ENCODE results near the gene MARCHF6.
A peak's percentile ranks its signal among the peaks of the same experiment; 100 is the strongest.
"Not testable (repeated sequence)": the region's sequence is repeated elsewhere in the genome, so short reads cannot be mapped to it uniquely, and the experiment has no call there.

MARCHF6 gene

GRCh38 chr5:10351199-10351905, 2.1 kb upstream of the MARCHF6 start:
- no peak for DNase-seq (ENCODE audit: low spot score)

- no peak for DNase-seq (ENCODE audit: low spot score)
These were observed 1.6 kb upstream of the MARCHF6 start for GRCh38 chr5:10351919-10352318.

- DNase-seq (ENCODE audit: low spot score), result no peak
These were observed 860 bp upstream of the MARCHF6 start for GRCh38 chr5:10352430-10353240.

GRCh38 chr5:10354048-10354872, 765 bp downstream of the MARCHF6 start:
- DNase-seq (ENCODE audit: low spot score), result peak; percentile 14

GRCh38 chr5:10355071-10355889, 1.8 kb downstream of the MARCHF6 start:
- DNase-seq (ENCODE audit: low spot score), result peak; percentile 14

DNA sequence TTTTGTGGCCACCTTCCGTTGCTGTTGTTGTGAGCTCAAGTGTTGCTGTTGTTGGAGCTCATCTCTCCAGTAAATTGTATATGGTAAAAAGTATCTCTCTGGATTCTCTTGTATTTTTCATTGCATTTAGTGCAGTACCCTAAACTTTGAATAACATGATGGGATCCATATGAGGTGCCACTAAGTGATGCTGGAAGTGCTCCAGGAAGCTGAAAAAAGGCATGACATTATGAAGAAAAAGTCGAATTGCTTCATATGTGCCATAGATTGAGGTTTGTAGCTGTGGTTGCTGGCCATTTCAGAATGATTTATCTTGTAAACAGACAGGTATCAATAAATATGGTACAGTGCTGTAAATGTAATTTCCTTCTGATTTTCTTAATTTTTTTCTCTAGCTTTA, 5.5 kb downstream of the MARCHF6 start:
- no peak for DNase-seq (ENCODE audit: low spot score)

GRCh38 chr5:10360686-10361085, 7.2 kb downstream of the MARCHF6 start:
- DNase-seq (ENCODE audit: low spot score), result no peak

- DNase-seq (ENCODE audit: low spot score), result no peak
These were observed 10.2 kb downstream of the MARCHF6 start for GRCh38 chr5:10363519-10364185.

GRCh38 chr5:10364186-10364689, 10.7 kb downstream of the MARCHF6 start:
- DNase-seq (ENCODE audit: low spot score), result no peak

- no peak for DNase-seq (ENCODE audit: low spot score)
These were observed 12.3 kb downstream of the MARCHF6 start for GRCh38 chr5:10365782-10366181.

DNA sequence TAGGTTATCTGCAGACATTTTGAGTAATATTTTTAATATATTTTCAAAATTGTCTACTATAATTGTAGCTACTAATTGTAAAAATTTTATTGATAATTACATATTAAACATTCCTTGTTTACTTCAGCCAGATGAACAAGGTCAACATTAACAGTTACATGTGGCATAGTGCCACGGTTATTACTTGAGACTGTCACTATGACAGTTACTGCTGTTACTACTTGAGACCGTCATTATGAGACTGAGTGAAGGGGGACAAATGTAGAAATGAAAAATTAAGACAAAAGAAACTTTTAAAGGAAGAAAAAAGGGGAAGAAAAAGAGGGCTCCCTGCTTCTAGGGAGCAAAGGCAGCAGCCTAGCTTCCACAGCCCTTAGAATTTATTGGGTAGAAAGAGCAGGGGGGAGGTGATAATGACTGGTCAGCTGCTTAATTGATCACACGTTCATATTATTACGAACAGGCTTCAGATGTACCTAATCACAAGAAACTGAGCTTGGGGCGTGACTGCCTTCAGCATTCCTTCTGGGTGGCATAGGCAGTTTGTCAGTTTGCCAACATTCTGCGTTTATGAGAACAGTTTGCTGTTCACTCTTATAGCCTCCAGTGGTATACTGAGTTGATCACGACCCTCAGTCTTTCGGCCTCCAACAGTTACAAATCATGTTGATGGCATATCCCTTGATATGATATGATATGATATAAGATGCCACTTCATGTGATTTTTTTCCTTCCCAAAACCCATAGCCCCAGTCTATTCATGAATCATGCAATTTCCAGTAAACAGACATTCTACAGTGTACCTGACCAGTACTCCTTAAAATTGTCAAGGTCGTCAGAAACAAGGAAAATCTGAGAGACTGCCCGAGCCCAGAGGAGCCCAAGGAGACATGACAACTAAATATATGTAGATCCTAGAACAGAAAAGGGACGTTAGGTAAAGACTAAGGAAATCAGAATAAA, 13.1 kb downstream of the MARCHF6 start:
- DNase-seq (ENCODE audit: low spot score), result no peak

DNA sequence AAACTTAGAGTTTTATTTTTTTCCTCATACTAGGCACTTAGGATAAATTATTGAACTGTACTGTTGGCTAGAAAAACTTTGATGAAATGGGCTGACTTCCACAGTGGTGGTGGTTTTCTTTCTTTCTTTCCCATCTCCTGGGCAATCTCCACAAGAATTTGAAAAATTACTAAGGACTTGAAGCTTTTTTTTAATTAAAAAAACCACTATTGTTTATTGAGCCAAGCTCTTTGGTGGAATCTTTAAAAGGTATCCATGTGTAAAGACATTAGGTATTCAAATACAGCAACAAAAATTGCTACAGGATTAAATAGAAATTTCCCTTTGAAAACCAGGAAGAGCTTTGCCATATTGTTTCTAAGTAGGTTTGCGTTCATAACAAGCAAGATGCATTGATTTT, 14.1 kb downstream of the MARCHF6 start:
- no peak for DNase-seq (ENCODE audit: low spot score)

DNA sequence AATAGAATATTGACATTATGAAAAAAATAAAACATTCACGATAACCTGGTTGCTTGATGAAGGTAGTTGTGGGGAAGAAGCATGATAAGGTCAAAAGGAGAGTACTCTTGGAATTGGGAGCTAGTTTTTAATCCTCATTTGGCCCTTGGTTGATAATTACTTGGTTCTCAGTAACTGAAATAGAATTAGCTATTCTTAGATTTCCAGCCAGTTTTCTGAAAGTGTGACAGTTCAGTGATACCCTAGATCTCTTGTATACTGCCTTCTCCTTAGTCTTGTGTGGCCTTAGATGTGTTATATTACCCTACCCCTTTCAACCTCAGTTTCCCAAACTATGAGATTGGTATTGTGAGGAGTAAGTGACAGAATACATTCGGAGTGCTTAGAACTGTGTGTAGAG, 17.4 kb downstream of the MARCHF6 start:
- no peak for DNase-seq (ENCODE audit: low spot score)

- DNase-seq (ENCODE audit: low spot score), result not testable (repeated sequence)
These were observed 17.9 kb downstream of the MARCHF6 start for GRCh38 chr5:10371369-10371768.

GRCh38 chr5:10372726-10373709, 19.5 kb downstream of the MARCHF6 start:
- no peak for DNase-seq (ENCODE audit: low spot score)

DNA sequence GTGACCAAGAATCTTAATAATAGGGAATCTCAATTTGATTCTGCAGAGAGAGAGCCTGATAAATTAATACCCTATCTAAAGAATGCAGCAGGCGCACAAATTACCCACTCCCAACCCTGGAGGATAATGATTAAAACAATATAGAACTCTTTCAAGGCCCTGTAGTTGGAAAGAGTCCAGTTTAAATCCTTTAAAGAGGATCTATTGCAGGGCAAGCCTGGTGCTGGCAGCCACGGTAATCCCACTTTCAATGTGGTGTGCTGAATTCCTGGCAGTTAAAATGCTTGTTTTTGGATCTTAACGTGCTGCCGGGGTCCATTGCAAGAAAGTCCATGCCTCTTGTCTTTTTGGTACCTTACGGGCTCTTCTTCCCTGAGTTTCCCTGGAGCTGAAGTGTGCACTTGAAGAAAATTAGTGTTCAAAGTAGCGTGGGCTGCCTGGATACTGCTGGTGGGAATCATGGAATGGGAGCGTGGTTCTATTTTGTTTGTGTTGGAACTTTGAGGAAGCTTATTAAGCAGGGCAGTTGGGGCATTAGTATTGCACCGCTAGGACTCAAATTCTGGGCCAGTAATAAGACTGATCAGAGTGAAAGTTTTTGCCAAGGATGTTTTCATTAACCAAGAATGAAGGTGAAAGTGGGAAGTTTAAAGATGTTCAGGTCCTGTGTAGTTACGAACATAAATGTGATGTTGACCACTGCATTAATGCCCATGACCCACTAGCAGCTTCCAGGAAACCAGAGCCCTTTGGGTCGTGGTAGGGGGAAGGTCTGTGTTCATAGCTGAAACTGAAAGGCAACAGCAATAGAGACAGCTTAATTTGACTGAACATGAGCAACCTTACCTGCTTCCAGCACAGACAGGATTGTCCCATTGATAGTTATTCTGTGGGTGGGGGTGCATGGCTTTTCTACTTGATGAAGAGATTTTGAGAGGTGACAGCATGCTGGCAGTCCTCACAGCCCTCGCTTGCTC, 20.8 kb downstream of the MARCHF6 start:
- DNase-seq (ENCODE audit: low spot score), result no peak

DNA sequence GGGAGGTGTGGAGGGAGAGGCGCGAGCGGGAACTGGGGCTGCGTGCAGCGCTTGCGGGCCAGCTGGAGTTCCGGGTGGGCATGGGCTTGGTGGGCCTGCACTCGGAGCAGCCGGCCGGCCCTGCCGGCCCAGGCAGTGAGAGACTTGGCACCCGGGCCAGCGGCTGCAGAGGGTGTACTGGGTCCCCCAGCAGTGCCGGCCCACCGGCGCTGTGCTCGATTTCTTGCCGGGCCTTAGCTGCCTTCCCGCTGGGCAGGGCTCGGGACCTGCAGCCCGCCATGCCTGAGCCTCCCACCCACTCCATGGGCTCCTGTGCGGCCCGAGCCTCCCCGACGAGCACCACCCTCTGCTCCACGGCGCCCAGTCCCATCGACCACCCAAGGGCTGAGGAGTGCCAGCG, 21.7 kb downstream of the MARCHF6 start:
- not testable (repeated sequence) for DNase-seq (ENCODE audit: low spot score)
